Caco-2 (cell line): ENCODE measurements around the gene NLGN2. TPM values are rescaled to one million over a fixed set of nuclear protein-coding genes. Genes with fewer than 3 reads are reported as not detected.

Experiments
- BruUV-seq: library from RNA; stranded (reverse); fragments of 400-500 nt; replicated peaks from 2 replicates; lab custom pipeline; 2021; lab: Mats Ljungman, UMichigan
- CTCF ChIA-PET: fragments of 300-600 bp; sonication (Branson Sonifier 250); formaldehyde crosslinking; loops from one replicate; lab custom pipeline; 2022; ENCODE audit warnings: antibody characterized with exemption; lab: Charles Lee
- POLR2A ChIA-PET: fragments of 300-600 bp; sonication (Branson Sonifier 250); formaldehyde crosslinking; loops from one replicate; lab custom pipeline; 2022; ENCODE audit warnings: antibody characterized with exemption; lab: Charles Lee
- DNase-seq, 2 experiments: peaks; one replicate each; pipeline versions ENCODE4 v3.0.0 to v3.0.0-alpha.2; 2020 to 2022
- H3K27me3 ChIP-seq: replicated peaks from 2 replicates; pipeline ENCODE4 v1.6.0; 2011; ENCODE audit warnings: low read length; ENCODE audit not compliant: control insufficient read depth, insufficient read depth
- H3K36me3 ChIP-seq: 2 replicates; pipeline ENCODE4 v1.5.1; 2011; ENCODE audit warnings: low read length; ENCODE audit not compliant: control insufficient read depth, insufficient read depth
- H3K4me1 ChIP-seq: fragments of 250-450 bp; sonication (Bioruptor Pico); 2 replicates; pipeline ENCODE4 v1.5.1; 2020; ENCODE audit warnings: mild to moderate bottlenecking
- H3K4me3 ChIP-seq: 2 replicates; pipeline ENCODE4 v1.5.1; 2011; ENCODE audit warnings: low read depth, mild to moderate bottlenecking, control low read depth, low read length
- H3K9me3 ChIP-seq: fragments of 250-450 bp; sonication (Bioruptor Pico); 2 replicates; pipeline ENCODE4 v1.5.1; 2020; ENCODE audit warnings: mild to moderate bottlenecking, moderate library complexity
- H3K27ac Mint-ChIP-seq: one replicate; pipeline ENCODE4 v1.8.0; 2022; ENCODE audit warnings: mixed read lengths; ENCODE audit not compliant: unreplicated experiment
- H3K27me3 Mint-ChIP-seq: one replicate; pipeline ENCODE4 v1.8.0; 2022; ENCODE audit warnings: mixed read lengths; ENCODE audit not compliant: insufficient read depth, unreplicated experiment
- H3K36me3 Mint-ChIP-seq: one replicate; pipeline ENCODE4 v1.8.0; 2022; ENCODE audit warnings: mild to moderate bottlenecking, mixed read lengths; ENCODE audit not compliant: insufficient read depth, unreplicated experiment
- H3K4me1 Mint-ChIP-seq: one replicate; pipeline ENCODE4 v1.8.0; 2022; ENCODE audit warnings: low read depth, mixed read lengths; ENCODE audit not compliant: unreplicated experiment
- H3K4me3 Mint-ChIP-seq: one replicate; pipeline ENCODE4 v1.8.0; 2022; ENCODE audit warnings: mild to moderate bottlenecking, moderate library complexity, mixed read lengths; ENCODE audit not compliant: unreplicated experiment
- H3K9me3 Mint-ChIP-seq: one replicate; pipeline ENCODE4 v1.8.0; 2022; ENCODE audit warnings: mixed read lengths; ENCODE audit not compliant: unreplicated experiment
- CTCF ChIP-seq, 2 experiments: fragments of 200-600 bp in 1 of 2; IDR thresholded peaks; 1 replicate in 1 of 2; 2 replicates in 1 of 2; pipeline versions ENCODE4 v1.5.1 to v1.8.0; 2011 to 2022; ENCODE audit warnings: antibody characterized with exemption in 1 of 2, control low read depth in 1 of 2, inconsistent platforms in 1 of 2, low read depth in 1 of 2, low read length in 1 of 2, mild to moderate bottlenecking in 1 of 2, moderate library complexity in 1 of 2; ENCODE audit not compliant: insufficient read depth in 1 of 2, severe bottlenecking in 1 of 2, unreplicated experiment in 1 of 2
- intact Hi-C: fragments of 100-400 bp; cut with micrococcal nuclease; formaldehyde crosslinking; loops from one replicate; pipeline ENCODE4 v1.10.0; 2022; ENCODE audit not compliant: unreplicated experiment
- total RNA-seq: library from RNA; stranded (reverse); gene quantifications from 2 replicates; pipeline ENCODE4 v1.2.3, GENCODE V29; 2022

Gene NLGN2
- total RNA-seq, 1 experiment from 2014 or later, result 12.6 TPM

- intact Hi-C loops, result no loop called here
- Mint-ChIP-seq H3K27me3 (no peaks in the 10 kb centered on the region), H3K9me3 (no peaks in the 10 kb centered on the region), H3K36me3 (peaks cover 5% of the 10 kb centered on the region), H3K4me3 (no peak overlapping the region), H3K4me1 (peaks cover 7% of the 10 kb centered on the region), H3K27ac (no peak overlapping the region)
- Histone ChIP-seq H3K4me1 (no peaks in the 10 kb centered on the region), H3K36me3 (no peaks in the 10 kb centered on the region), H3K27me3 (no peaks in the 10 kb centered on the region), H3K4me3 (no peak overlapping the region), H3K9me3 (no peaks in the 10 kb centered on the region)
- CTCF ChIA-PET, result no interaction called here
- BruUV-seq, result no TSS peak
- POLR2A ChIA-PET, result no interaction called here
- TF ChIP-seq CTCF (IDR thresholded peaks at IDR 0.05; ENCODE audit: insufficient read depth in 1 of 2, low read depth in 1 of 2, low read length in 1 of 2, severe bottlenecking in 1 of 2, unreplicated experiment in 1 of 2), result no peak
- no peak for DNase-seq
These were observed 23.1 kb upstream of the NLGN2 start for GRCh38 chr17:7384489-7385081.

- BruUV-seq, result no TSS peak
- no peak for DNase-seq
- Histone ChIP-seq H3K36me3 (no peaks in the 10 kb centered on the region), H3K27me3 (no peaks in the 10 kb centered on the region), H3K9me3 (no peaks in the 10 kb centered on the region), H3K4me3 (no peak overlapping the region), H3K4me1 (no peaks in the 10 kb centered on the region)
- ChIA-PET CTCF (no interaction called here), POLR2A (no interaction called here)
- no peak overlapping the region for H3K4me3 Mint-ChIP-seq
- H3K36me3 Mint-ChIP-seq, result no peaks in the 10 kb centered on the region
- no peaks in the 10 kb centered on the region for H3K4me1 Mint-ChIP-seq
- H3K9me3 Mint-ChIP-seq, result no peaks in the 10 kb centered on the region
- no peak for TF ChIP-seq CTCF (IDR thresholded peaks at IDR 0.05; ENCODE audit: insufficient read depth in 1 of 2, low read depth in 1 of 2, low read length in 1 of 2, severe bottlenecking in 1 of 2, unreplicated experiment in 1 of 2)
- intact Hi-C loops, result no loop called here
- H3K27me3 Mint-ChIP-seq, result no peaks in the 10 kb centered on the region
- no peak overlapping the region for H3K27ac Mint-ChIP-seq
These were observed 18.8 kb upstream of the NLGN2 start for GRCh38 chr17:7388856-7389255.

DNA sequence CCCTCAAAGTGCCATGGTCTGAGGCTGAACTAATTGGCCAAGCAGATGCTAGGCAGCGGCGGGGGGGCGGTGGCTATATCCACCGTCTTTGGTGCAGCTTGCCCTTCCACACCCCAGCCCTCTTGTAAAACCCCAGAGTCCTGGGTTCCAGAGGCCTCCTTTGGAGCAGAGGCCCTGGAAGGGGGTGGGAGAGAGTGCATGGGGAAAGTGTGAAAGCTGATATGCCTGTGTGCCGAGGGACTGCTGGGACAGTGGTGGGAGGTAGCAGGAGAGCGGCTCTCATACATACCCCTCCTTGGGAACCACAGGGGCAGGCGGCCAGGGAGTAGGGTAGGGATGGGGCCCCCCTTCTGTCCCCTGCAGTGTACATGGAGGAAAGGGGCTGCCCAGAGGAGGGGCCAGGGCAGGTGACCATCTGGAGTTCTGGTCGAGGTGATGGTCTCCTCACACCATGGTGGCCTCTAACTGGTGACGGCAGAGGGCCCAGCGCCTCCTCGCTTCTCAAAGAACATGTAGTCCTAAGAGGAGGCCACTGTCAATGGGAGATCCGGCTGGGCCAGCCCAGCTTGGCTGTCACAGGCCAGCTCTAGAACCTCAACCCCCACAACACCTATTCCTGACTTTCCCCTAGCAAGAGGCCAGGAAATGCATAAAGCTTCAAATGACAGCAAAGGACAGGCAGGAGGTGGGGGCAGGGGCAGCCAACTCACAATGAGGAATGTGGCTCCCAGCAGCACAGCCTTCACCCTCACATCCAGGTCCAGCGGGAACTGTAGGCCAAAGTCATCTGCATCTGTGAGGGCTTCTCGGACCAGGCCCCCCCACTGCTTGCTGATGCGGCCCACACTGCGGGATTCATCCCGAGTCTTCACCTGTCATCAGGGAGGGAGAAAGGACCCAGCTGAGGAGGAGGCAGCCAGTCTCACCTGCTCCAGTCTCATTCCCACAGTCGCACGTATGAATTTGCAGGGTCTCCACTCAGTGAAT lies 17.4 kb upstream of the NLGN2 start:
- no peaks in the 10 kb centered on the region for H3K27me3 ChIP-seq
- no peaks in the 10 kb centered on the region for H3K9me3 ChIP-seq
- H3K4me3 ChIP-seq, result no peak overlapping the region
- intact Hi-C loops, result no loop called here
- H3K27me3 Mint-ChIP-seq, result no peaks in the 10 kb centered on the region
- no peaks in the 10 kb centered on the region for H3K36me3 ChIP-seq
- TF ChIP-seq CTCF (IDR thresholded peaks at IDR 0.05; ENCODE audit: insufficient read depth in 1 of 2, low read depth in 1 of 2, low read length in 1 of 2, severe bottlenecking in 1 of 2, unreplicated experiment in 1 of 2), result no peak
- no peaks in the 10 kb centered on the region for H3K9me3 Mint-ChIP-seq
- POLR2A ChIA-PET, result interaction anchor here (0.6 kb wide), 1 partner anchor 231 kb away, joined by 5 read pairs; no protein-coding TSS in a partner anchor
- CTCF ChIA-PET, result no interaction called here
- H3K4me1 ChIP-seq, result peaks cover 2% of the 10 kb centered on the region; the same call in 1 of the 2 replicates
- no peak overlapping the region for H3K4me3 Mint-ChIP-seq
- no TSS peak for BruUV-seq
- H3K4me1 Mint-ChIP-seq, result no peaks in the 10 kb centered on the region
- DNase-seq, result no peak
- no peak overlapping the region for H3K27ac Mint-ChIP-seq
- no peaks in the 10 kb centered on the region for H3K36me3 Mint-ChIP-seq
